ENCODE measurements around the gene FGD2. TPM values are rescaled to one million over a fixed set of nuclear protein-coding genes. Genes with fewer than 3 reads are reported as not detected.

Gene FGD2
- total and polyA plus RNA-seq, 2 experiments from 2014 or later, result 0.29 TPM; not detected in 1

DNA sequence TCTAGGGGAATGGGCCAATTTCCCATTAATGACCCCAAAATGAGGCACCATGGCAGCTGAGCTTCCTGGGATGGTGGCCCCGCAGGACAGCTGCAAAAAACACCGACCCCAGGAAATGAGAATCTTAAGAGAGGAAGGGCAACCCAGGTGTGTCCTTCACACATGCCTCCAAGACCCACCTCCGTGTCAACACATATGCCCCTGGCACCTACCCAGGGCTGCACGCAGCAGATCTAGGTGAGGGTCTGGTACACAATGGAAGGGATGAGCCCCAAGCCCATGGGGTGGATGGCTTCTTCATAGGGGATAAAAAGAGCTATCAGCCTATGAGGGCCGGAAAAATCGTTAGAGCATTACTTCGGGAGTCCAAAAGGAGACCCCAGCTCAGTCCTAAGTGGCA lies 28.9 kb upstream of the FGD2 start:
- Histone ChIP-seq H3K27me3 (no peaks in the 10 kb centered on the region), H3K27ac (peak overlapping the region; percentile 67), H3K4me1 (ENCODE audit: low read depth) (peaks cover 62% of the 10 kb centered on the region), H3K9me3 (ENCODE audit: low read depth) (no peaks in the 10 kb centered on the region), H3K36me3 (peaks cover 34% of the 10 kb centered on the region), H3K4me3 (no peak overlapping the region)
- TF ChIP-seq, protein P1, sequence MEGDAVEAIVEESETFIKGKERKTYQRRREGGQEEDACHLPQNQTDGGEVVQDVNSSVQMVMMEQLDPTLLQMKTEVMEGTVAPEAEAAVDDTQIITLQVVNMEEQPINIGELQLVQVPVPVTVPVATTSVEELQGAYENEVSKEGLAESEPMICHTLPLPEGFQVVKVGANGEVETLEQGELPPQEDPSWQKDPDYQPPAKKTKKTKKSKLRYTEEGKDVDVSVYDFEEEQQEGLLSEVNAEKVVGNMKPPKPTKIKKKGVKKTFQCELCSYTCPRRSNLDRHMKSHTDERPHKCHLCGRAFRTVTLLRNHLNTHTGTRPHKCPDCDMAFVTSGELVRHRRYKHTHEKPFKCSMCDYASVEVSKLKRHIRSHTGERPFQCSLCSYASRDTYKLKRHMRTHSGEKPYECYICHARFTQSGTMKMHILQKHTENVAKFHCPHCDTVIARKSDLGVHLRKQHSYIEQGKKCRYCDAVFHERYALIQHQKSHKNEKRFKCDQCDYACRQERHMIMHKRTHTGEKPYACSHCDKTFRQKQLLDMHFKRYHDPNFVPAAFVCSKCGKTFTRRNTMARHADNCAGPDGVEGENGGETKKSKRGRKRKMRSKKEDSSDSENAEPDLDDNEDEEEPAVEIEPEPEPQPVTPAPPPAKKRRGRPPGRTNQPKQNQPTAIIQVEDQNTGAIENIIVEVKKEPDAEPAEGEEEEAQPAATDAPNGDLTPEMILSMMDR (IDR thresholded peaks at IDR 0.05; ENCODE audit: low read depth, low read length), result no peak
- no peak for DNase-seq (ENCODE audit: low read depth in 1 of 2, low spot score in 1 of 2)

DNA sequence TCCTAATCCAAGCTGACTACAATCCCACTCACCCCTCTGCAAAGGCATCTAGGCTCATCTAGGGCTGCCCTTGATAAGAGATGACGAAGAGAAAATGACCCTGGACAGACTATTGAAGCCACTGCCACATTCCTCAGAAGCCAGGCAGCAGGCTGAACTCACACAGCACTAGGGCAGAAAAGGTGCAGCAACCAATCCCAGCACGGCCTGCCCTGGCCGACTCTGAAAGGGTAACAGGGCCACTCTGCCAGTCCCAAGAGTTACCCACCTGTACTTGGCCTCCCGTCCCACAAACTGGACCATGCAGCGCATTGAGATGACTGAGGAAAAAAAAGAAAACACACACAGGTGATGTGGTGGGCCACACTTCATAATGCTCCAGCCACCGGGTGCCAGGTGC lies 28.5 kb upstream of the FGD2 start:
- H3K36me3 ChIP-seq, result peaks cover 34% of the 10 kb centered on the region
- no peak for DNase-seq (ENCODE audit: low read depth in 1 of 2, low spot score in 1 of 2)
- TF ChIP-seq, protein P1 (IDR thresholded peaks at IDR 0.05; ENCODE audit: low read depth, low read length), result no peak
- no peak overlapping the region for H3K4me3 ChIP-seq
- H3K27me3 ChIP-seq, result no peaks in the 10 kb centered on the region
- peaks cover 61% of the 10 kb centered on the region for H3K4me1 ChIP-seq (ENCODE audit: low read depth)
- H3K9me3 ChIP-seq (ENCODE audit: low read depth), result no peaks in the 10 kb centered on the region
- peak overlapping the region; percentile 12 for H3K27ac ChIP-seq

- Histone ChIP-seq H3K36me3 (peaks cover 34% of the 10 kb centered on the region), H3K4me3 (no peak overlapping the region), H3K27me3 (no peaks in the 10 kb centered on the region), H3K9me3 (ENCODE audit: low read depth) (no peaks in the 10 kb centered on the region), H3K27ac (peak overlapping the region; percentile 12), H3K4me1 (ENCODE audit: low read depth) (peaks cover 55% of the 10 kb centered on the region)
- TF ChIP-seq, protein P1 (IDR thresholded peaks at IDR 0.05; ENCODE audit: low read depth, low read length), result peak; percentile 50
- DNase-seq (ENCODE audit: low read depth in 1 of 2, low spot score in 1 of 2), result no peak
Observed at GRCh38 chr6:36977470-36977941, 27.9 kb upstream of the FGD2 start.

DNA sequence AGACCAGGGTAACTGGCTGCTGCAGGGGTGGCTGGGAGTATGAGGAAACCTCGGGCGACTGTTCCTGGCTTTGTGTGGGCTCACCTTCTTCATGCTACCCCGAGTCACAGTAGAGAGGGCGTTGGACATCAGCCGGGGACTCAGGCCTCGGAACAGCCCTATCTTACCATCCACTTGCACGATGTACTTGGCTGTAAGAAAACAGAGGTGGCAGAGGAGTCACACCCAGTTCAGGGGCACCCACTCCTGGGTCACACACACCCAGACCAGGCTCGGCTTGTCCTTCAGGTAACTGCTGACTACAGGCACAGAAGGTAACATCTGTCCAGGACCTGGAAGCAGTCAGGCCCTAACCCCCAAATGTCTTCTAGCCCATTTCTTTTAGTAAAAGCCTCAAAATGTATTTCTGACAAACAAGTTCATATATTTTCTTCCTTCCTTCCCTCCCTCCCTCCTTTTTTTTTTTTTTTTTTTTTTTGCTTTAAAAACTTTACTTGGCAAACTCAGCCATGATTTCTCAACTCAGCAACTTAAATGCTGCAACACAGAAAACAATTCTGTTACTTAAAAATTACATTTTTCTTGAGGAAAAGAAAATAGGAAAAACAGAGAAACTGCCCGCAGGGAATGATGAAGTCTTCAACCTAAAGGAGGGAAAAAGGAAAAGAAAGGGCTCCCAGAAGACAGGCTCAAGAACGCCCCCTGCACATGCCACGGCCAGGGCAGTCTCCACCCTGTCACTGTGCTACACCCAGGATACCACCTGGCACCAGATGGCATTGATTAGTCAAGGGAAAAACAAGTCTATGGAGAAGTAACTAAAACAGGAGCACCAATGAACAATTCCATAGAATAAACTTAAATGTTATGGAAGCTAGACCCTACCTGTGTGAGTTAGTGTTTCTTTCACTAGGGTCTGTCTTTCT lies 26.8 kb upstream of the FGD2 start:
- Histone ChIP-seq H3K36me3 (peaks cover 34% of the 10 kb centered on the region), H3K27me3 (no peaks in the 10 kb centered on the region), H3K4me1 (ENCODE audit: low read depth) (peaks cover 45% of the 10 kb centered on the region), H3K9me3 (ENCODE audit: low read depth) (no peaks in the 10 kb centered on the region), H3K27ac (no peak overlapping the region), H3K4me3 (no peak overlapping the region)
- DNase-seq (ENCODE audit: low read depth in 1 of 2, low spot score in 1 of 2), result no peak
- TF ChIP-seq, protein P1 (IDR thresholded peaks at IDR 0.05; ENCODE audit: low read depth, low read length), result no peak

- Histone ChIP-seq H3K4me3 (no peak overlapping the region), H3K9me3 (ENCODE audit: low read depth) (no peaks in the 10 kb centered on the region), H3K4me1 (ENCODE audit: low read depth) (peaks cover 46% of the 10 kb centered on the region), H3K27ac (peak overlapping the region; percentile 44), H3K36me3 (peaks cover 27% of the 10 kb centered on the region), H3K27me3 (no peaks in the 10 kb centered on the region)
- TF ChIP-seq, protein P1 (IDR thresholded peaks at IDR 0.05; ENCODE audit: low read depth, low read length), result peak; percentile 64
- peak; percentile 41 to 63 for DNase-seq (ENCODE audit: low read depth in 1 of 2, low spot score in 1 of 2)
Observed at GRCh38 chr6:36979347-36979742, 26.1 kb upstream of the FGD2 start.

Data from cardiac muscle cell (in vitro differentiated cells and primary cell).